Stimulated activated naive B cell treated with anti-CD40 and anti-IgM and Interleukin-4, amounts not matched to agents 10 μg/mL and 1 μg/mL and 100 μg/mL, for 72 hours (primary cell): Measurements from ENCODE around the gene RBP5.
A peak's percentile ranks its signal among the peaks of the same experiment; 100 is the strongest.

Experiments
- ATAC-seq, 2 donors: fragments of 150-1000 bp; cut with Tn5 transposase; replicated peaks; 2 replicates each; pipeline ENCODE4 v1.10.0; 2021; ENCODE audit warnings: moderate library complexity in 1 of 2
- DNase-seq: peaks from one replicate; pipeline ENCODE4 v3.0.0; 2021
- H3K27ac Mint-ChIP-seq: one replicate; pipeline ENCODE4 v1.8.0; 2022; ENCODE audit warnings: mild to moderate bottlenecking, mixed read lengths
- H3K27me3 Mint-ChIP-seq, 2 donors: one replicate each; pipeline ENCODE4 v1.8.0; 2022; ENCODE audit warnings: mixed read lengths in 2 of 2
- H3K36me3 Mint-ChIP-seq, 2 donors: one replicate each; pipeline ENCODE4 v1.8.0; 2022; ENCODE audit warnings: mixed read lengths in 2 of 2, mild to moderate bottlenecking in 1 of 2
- H3K4me1 Mint-ChIP-seq, 2 donors: one replicate each; pipeline ENCODE4 v1.8.0; 2022; ENCODE audit warnings: mixed read lengths in 2 of 2, mild to moderate bottlenecking in 1 of 2
- H3K4me3 Mint-ChIP-seq, 2 donors: one replicate each; pipeline ENCODE4 v1.8.0; 2022; ENCODE audit warnings: mild to moderate bottlenecking in 2 of 2, mixed read lengths in 2 of 2, moderate library complexity in 1 of 2
- H3K9me3 Mint-ChIP-seq, 2 donors: one replicate each; pipeline ENCODE4 v1.8.0; 2022; ENCODE audit warnings: mixed read lengths in 2 of 2, mild to moderate bottlenecking in 1 of 2

Gene RBP5

GRCh38 chr12:7155471-7156034 lies 26.9 kb upstream of the RBP5 start:
- Mint-ChIP-seq H3K9me3 (no peaks in the 10 kb centered on the region), H3K36me3 (peaks cover 17 to 27% of the 10 kb centered on the region in 2 donors), H3K27me3 (no peaks in the 10 kb centered on the region), H3K4me3 (no peak overlapping the region), H3K27ac (no peak overlapping the region), H3K4me1 (peaks cover 0 to 8% of the 10 kb centered on the region in 2 donors)
- DNase-seq, result no peak
- ATAC-seq, result no peak

DNA sequence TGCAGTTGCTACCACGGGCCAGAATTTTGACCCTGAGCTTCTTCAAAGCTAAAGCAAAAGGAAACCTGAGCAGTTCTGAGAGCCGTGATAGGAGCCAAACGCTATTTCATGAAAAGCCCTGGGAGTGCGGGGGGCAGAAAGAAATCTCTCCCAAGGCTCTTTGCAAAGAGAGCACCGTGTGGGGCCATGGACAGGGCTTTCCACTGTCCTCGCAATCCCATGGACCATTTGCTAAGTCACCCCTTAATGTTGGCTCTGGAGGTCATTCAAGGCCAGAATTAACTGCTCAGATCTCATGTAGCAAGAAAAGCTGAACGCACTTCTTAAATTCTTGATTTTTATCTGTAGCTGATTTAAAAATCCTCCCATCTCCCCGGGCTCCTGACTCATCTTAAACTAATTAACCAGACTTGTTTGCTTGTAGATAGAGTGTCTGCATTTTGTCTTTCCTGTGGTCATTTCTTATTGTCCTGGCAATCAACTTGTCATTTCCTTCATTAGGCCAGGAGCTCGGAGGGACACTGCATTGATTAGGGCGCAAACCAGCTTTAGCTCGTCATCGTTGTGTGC lies 26.3 kb upstream of the RBP5 start:
- Mint-ChIP-seq H3K27ac (no peak overlapping the region), H3K27me3 (no peaks in the 10 kb centered on the region), H3K4me3 (no peak overlapping the region), H3K9me3 (no peaks in the 10 kb centered on the region), H3K4me1 (peaks cover 0 to 8% of the 10 kb centered on the region in 2 donors), H3K36me3 (peaks cover 23 to 33% of the 10 kb centered on the region in 2 donors)
- ATAC-seq (no peak), DNase-seq (no peak)

GRCh38 chr12:7154042-7154441 lies 25.4 kb upstream of the RBP5 start:
- H3K4me3 Mint-ChIP-seq, result no peak overlapping the region
- peaks cover 0 to 8% of the 10 kb centered on the region in 2 donors for H3K4me1 Mint-ChIP-seq
- no peak for DNase-seq
- H3K36me3 Mint-ChIP-seq, result peaks cover 26 to 38% of the 10 kb centered on the region in 2 donors
- H3K9me3 Mint-ChIP-seq, result no peaks in the 10 kb centered on the region
- H3K27me3 Mint-ChIP-seq, result no peaks in the 10 kb centered on the region
- no peak for ATAC-seq
- H3K27ac Mint-ChIP-seq, result no peak overlapping the region

DNA sequence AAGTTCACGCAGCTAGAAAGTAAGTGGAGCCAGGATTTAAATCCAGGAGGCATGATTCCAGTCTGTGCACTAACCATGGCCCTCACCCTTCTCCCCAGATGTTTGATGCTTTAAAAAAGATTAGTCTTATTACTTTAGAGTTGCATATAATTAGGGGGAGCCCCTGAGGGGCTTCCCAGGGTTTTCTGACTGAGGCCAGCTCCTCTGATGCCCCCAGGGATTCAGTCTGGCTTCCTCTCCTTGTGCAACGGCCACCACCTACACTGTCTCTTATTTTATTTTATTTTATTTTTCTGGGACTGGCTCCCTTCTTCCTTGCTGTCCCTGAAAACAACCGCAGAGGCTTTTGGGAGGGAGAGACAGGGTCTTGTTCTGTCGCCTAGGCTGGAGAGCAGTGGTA lies 24.1 kb upstream of the RBP5 start:
- Mint-ChIP-seq H3K27me3 (no peaks in the 10 kb centered on the region), H3K4me3 (no peak overlapping the region), H3K27ac (no peak overlapping the region), H3K9me3 (no peaks in the 10 kb centered on the region), H3K36me3 (peaks cover 23 to 47% of the 10 kb centered on the region in 2 donors), H3K4me1 (peaks cover 0 to 8% of the 10 kb centered on the region in 2 donors)
- ATAC-seq (peak; percentile 71 to 76), DNase-seq (no peak)

GRCh38 chr12:7151532-7151931 lies 22.8 kb upstream of the RBP5 start:
- peaks cover 18 to 44% of the 10 kb centered on the region in 2 donors for H3K36me3 Mint-ChIP-seq
- H3K4me3 Mint-ChIP-seq, result no peak overlapping the region
- no peaks in the 10 kb centered on the region for H3K9me3 Mint-ChIP-seq
- DNase-seq (no peak), ATAC-seq (no peak)
- peaks cover 0 to 8% of the 10 kb centered on the region in 2 donors for H3K4me1 Mint-ChIP-seq
- H3K27ac Mint-ChIP-seq, result no peak overlapping the region
- H3K27me3 Mint-ChIP-seq, result no peaks in the 10 kb centered on the region

GRCh38 chr12:7150841-7151240 lies 22.2 kb upstream of the RBP5 start:
- Mint-ChIP-seq H3K9me3 (no peaks in the 10 kb centered on the region), H3K4me1 (peaks cover 0 to 8% of the 10 kb centered on the region in 2 donors), H3K36me3 (peaks cover 19 to 41% of the 10 kb centered on the region in 2 donors), H3K27me3 (no peaks in the 10 kb centered on the region), H3K27ac (no peak overlapping the region), H3K4me3 (no peak overlapping the region)
- no peak for ATAC-seq
- DNase-seq, result no peak

DNA sequence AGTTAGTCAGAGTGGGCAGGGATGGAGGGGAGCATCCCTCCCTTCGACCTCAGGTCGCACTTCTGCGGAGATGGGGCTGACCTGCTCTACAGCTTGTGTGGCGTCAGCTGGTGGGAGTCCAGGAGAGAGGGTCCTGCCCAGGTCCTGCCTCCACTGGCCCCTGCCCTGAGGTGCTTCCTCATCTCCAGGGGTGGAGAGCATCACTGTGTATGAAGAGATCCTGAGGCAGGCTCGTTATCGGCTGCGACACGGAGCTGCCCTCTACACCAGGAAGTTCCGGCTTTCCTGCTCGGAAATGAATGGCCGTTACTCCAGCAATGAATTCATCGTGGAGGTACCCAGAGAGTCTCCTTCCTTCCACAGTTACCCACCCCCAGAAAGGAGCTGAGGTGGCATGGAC lies 21.7 kb upstream of the RBP5 start:
- Mint-ChIP-seq H3K27me3 (no peaks in the 10 kb centered on the region), H3K36me3 (peaks cover 16 to 43% of the 10 kb centered on the region in 2 donors), H3K4me3 (no peak overlapping the region), H3K9me3 (no peaks in the 10 kb centered on the region), H3K27ac (no peak overlapping the region), H3K4me1 (peaks cover 0 to 8% of the 10 kb centered on the region in 2 donors)
- ATAC-seq, result no peak
- no peak for DNase-seq

DNA sequence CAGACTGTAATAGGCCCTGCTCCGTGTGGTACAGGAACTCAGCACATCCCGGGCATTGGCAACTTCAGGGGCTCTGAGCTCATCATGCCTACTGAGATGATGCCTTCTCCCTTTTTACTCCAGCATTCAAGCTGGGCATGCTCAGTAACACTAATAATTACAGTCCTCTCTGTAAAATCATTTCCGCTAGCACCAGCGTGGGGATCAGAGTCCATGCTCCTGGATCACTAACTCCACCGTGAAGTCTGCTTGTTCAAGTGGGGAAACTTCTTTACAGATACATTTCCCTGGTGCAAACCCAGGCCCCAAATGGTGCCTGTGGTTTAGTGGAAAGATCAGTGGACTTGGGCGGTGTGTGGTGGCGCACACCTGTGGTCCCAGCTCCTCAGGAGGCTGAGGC lies 18.2 kb upstream of the RBP5 start:
- peaks cover 26 to 47% of the 10 kb centered on the region in 2 donors for H3K36me3 Mint-ChIP-seq
- H3K4me3 Mint-ChIP-seq, result no peak overlapping the region
- no peaks in the 10 kb centered on the region for H3K27me3 Mint-ChIP-seq
- DNase-seq (no peak), ATAC-seq (no peak)
- H3K27ac Mint-ChIP-seq, result no peak overlapping the region
- H3K4me1 Mint-ChIP-seq, result peaks cover 0 to 3% of the 10 kb centered on the region in 2 donors
- H3K9me3 Mint-ChIP-seq, result no peaks in the 10 kb centered on the region

- peaks cover 0 to 4% of the 10 kb centered on the region in 2 donors for H3K4me1 Mint-ChIP-seq
- H3K4me3 Mint-ChIP-seq, result no peak overlapping the region
- H3K36me3 Mint-ChIP-seq, result peaks cover 30 to 53% of the 10 kb centered on the region in 2 donors
- ATAC-seq (no peak), DNase-seq (no peak)
- no peak overlapping the region for H3K27ac Mint-ChIP-seq
- H3K27me3 Mint-ChIP-seq, result no peaks in the 10 kb centered on the region
- H3K9me3 Mint-ChIP-seq, result no peaks in the 10 kb centered on the region
These were observed 17.5 kb upstream of the RBP5 start for GRCh38 chr12:7146228-7146627.

DNA sequence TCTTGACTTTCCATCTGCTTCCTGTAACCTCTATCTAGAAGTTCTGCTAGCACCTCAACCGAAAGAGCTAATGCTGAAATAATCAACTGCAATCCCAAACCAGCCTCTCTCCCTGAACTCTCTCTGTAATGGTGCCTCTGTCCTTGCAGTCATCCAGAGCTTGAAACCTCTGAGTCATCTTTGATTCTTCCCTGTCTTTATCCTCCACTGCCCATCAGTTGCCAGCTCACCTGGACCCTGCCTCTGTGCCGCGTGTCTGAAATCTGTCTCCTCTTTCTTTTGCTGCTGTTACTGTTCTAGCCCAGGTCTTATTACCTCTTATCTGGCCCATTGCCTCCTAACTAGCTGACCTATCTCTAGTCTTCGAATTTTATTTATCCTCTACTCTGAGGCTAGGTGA lies 17.0 kb upstream of the RBP5 start:
- H3K27ac Mint-ChIP-seq, result no peak overlapping the region
- no peak overlapping the region for H3K4me3 Mint-ChIP-seq
- no peaks in the 10 kb centered on the region for H3K27me3 Mint-ChIP-seq
- peaks cover 30 to 53% of the 10 kb centered on the region in 2 donors for H3K36me3 Mint-ChIP-seq
- DNase-seq (no peak), ATAC-seq (no peak)
- no peaks in the 10 kb centered on the region for H3K9me3 Mint-ChIP-seq
- H3K4me1 Mint-ChIP-seq, result peaks cover 0 to 4% of the 10 kb centered on the region in 2 donors

GRCh38 chr12:7144414-7145120 lies 15.9 kb upstream of the RBP5 start:
- H3K36me3 Mint-ChIP-seq, result peaks cover 24 to 47% of the 10 kb centered on the region in 2 donors
- H3K4me3 Mint-ChIP-seq, result no peak overlapping the region
- H3K27me3 Mint-ChIP-seq, result no peaks in the 10 kb centered on the region
- no peaks in the 10 kb centered on the region for H3K9me3 Mint-ChIP-seq
- H3K4me1 Mint-ChIP-seq, result peaks cover 0 to 4% of the 10 kb centered on the region in 2 donors
- ATAC-seq (peak; percentile 34 to 65), DNase-seq (no peak)
- H3K27ac Mint-ChIP-seq, result no peak overlapping the region

- Mint-ChIP-seq H3K4me3 (no peak overlapping the region), H3K36me3 (peaks cover 29 to 47% of the 10 kb centered on the region in 2 donors), H3K27me3 (no peaks in the 10 kb centered on the region)
These were observed 14.9 kb upstream of the RBP5 start for GRCh38 chr12:7143564-7143963.

GRCh38 chr12:7142809-7143465 lies 14.2 kb upstream of the RBP5 start:
- ATAC-seq (no peak), DNase-seq (no peak)
- H3K36me3 Mint-ChIP-seq, result peaks cover 32 to 47% of the 10 kb centered on the region in 2 donors
- no peak overlapping the region for H3K4me3 Mint-ChIP-seq
- H3K27ac Mint-ChIP-seq, result no peak overlapping the region
- peaks cover 0 to 4% of the 10 kb centered on the region in 2 donors for H3K4me1 Mint-ChIP-seq
- no peaks in the 10 kb centered on the region for H3K9me3 Mint-ChIP-seq
- H3K27me3 Mint-ChIP-seq, result no peaks in the 10 kb centered on the region

More at GRCh38 chr12:7143564-7143963, 14.9 kb upstream of the RBP5 start:
- DNase-seq, result no peak
- H3K27ac Mint-ChIP-seq, result no peak overlapping the region
- no peaks in the 10 kb centered on the region for H3K9me3 Mint-ChIP-seq
- peaks cover 0 to 4% of the 10 kb centered on the region in 2 donors for H3K4me1 Mint-ChIP-seq
- ATAC-seq, result no peak

DNA sequence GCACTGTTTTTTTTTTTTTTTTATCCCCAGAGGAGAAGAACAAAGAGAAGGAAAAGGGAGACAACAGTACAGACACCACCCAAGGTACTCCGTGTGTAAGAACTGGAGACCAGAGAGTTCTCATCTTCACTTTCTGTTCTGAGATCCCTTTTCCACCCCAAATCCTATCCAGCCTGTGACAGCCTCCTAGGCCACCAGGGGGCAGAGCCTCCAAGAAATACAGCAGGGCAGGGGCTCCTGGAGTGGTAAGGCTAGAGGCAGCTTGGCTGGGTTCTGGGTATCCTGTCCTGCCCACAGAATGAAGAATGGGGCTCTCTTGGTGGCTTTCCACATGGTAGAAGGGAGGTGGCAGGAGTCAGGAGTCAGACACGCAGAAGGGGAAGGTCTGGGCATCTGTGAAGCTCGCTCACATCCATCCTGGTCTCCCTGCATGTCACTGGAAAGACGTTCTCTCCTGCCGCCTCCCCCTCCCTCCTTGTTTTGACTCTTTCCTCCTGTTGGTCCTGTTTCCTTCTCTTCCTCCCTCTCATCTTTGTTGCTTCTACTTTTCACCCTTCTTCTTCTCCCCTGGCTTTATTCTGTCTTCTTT lies 13.5 kb upstream of the RBP5 start:
- Mint-ChIP-seq H3K9me3 (no peaks in the 10 kb centered on the region), H3K4me1 (peaks cover 0 to 4% of the 10 kb centered on the region in 2 donors), H3K4me3 (no peak overlapping the region), H3K27ac (no peak overlapping the region), H3K27me3 (no peaks in the 10 kb centered on the region), H3K36me3 (peaks cover 36 to 51% of the 10 kb centered on the region in 2 donors)
- DNase-seq (peak; percentile 25), ATAC-seq (peak; percentile 74 to 88)
